ENCODE data around the gene ANKRD10. TPM values are rescaled to one million over a fixed set of nuclear protein-coding genes. Genes with fewer than 3 reads are reported as not detected.

Gene ANKRD10
- total and polyA plus RNA-seq, 2 experiments from 2014 or later, result 250 to 277 TPM

DNA sequence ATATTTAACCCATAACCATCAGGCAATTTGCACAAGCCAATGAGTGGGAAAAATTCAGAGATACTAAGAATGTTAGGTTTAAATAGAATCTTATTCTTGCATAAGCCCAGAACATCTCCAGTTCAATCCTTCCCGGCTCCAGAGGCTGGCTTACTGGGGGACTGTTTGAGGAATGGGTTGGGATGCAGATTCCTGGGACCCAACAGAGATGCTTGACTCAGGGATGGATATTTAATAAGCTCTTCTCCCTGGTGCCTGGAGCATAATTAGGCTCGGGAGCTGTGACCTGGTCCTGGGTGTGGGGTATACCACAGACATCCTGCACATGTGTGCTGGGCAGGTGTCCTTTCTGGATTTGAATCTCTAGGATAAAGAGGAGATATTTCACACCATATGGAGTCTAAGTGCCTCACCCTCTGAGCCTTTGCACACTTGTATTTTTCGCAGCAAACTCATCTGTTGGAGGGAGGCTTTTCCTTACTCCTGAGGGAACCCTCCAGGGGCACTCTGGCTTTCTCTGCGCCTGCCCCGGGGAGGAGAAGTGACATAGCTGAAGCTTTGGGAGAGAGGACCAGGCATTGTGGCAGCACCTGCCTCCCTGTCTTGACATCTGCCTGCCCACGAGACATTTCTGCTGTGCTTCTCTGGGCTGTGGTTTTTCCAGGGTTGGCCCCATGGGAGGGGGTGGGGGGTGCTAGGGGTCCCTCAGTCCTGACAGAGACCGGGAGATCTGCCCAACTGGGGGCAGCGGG, 36.1 kb upstream of the ANKRD10 start (continued):
- TF ChIP-seq REST (IDR thresholded peaks at IDR 0.05; ENCODE audit: unreplicated experiment), result no peak
- TF ChIP-seq CREB1 (CRISPR knock-in tag; IDR thresholded peaks at IDR 0.05; ENCODE audit: low read depth), result no peak
- no peak for TF ChIP-seq ZNF114 (CRISPR knock-in tag; IDR thresholded peaks at IDR 0.05)

GRCh38 chr13:110950356-110950755, 35.5 kb upstream of the ANKRD10 start:
- no peaks in the 10 kb centered on the region for H3K4me1 ChIP-seq (ENCODE audit: insufficient read depth)
- H3F3A ChIP-seq (replicated peaks; ENCODE audit: low read depth), result no peaks in the 10 kb centered on the region
- H3K36me3 ChIP-seq (ENCODE audit: insufficient read depth), result no peaks in the 10 kb centered on the region
- no peak overlapping the region for H3K27ac Mint-ChIP-seq
- ATAC-seq, result no peak
- no peaks in the 10 kb centered on the region for H3K79me2 ChIP-seq (replicated peaks; ENCODE audit: insufficient read depth)
- H3K9me2 ChIP-seq (ENCODE audit: insufficient read depth), result peaks cover 5% of the 10 kb centered on the region; the same call in 1 of the 2 replicates
- H3K4me1 Mint-ChIP-seq, result no peaks in the 10 kb centered on the region; the same call in 2 of the 3 replicates
- no peak for DNase-seq (ENCODE audit: low spot score)
- no peak overlapping the region for H2AFZ ChIP-seq
- no peak overlapping the region for H3K4me3 ChIP-seq
- no peaks in the 10 kb centered on the region for H3K9me3 Mint-ChIP-seq
- no peak overlapping the region for H3K27ac ChIP-seq (ENCODE audit: low read depth)
- no peaks in the 10 kb centered on the region for H3K36me3 Mint-ChIP-seq (ENCODE audit: low read depth)
- H3K4me3 Mint-ChIP-seq, result no peak overlapping the region
- no peak overlapping the region for H3K4me2 ChIP-seq
- no peaks in the 10 kb centered on the region for H4K20me1 ChIP-seq (replicated peaks; ENCODE audit: insufficient read depth)
- H3K27me3 Mint-ChIP-seq (ENCODE audit: insufficient read depth, low read depth, poor library complexity), result no peaks in the 10 kb centered on the region
- H3K27me3 ChIP-seq (ENCODE audit: insufficient read depth), result no peaks in the 10 kb centered on the region
- no peak for TF ChIP-seq CTCF (conservative IDR thresholded peaks at IDR 0.05; ENCODE audit: low read depth in 2 of 2)
- TF ChIP-seq ETS1 (IDR thresholded peaks at IDR 0.05), result no peak
- no peak for TF ChIP-seq ZNF331 (CRISPR knock-in tag; IDR thresholded peaks at IDR 0.05; ENCODE audit: low read depth)
- no peak for TF ChIP-seq NANOG (IDR thresholded peaks at IDR 0.05; ENCODE audit: borderline replicate concordance)
- TF ChIP-seq, protein P1, sequence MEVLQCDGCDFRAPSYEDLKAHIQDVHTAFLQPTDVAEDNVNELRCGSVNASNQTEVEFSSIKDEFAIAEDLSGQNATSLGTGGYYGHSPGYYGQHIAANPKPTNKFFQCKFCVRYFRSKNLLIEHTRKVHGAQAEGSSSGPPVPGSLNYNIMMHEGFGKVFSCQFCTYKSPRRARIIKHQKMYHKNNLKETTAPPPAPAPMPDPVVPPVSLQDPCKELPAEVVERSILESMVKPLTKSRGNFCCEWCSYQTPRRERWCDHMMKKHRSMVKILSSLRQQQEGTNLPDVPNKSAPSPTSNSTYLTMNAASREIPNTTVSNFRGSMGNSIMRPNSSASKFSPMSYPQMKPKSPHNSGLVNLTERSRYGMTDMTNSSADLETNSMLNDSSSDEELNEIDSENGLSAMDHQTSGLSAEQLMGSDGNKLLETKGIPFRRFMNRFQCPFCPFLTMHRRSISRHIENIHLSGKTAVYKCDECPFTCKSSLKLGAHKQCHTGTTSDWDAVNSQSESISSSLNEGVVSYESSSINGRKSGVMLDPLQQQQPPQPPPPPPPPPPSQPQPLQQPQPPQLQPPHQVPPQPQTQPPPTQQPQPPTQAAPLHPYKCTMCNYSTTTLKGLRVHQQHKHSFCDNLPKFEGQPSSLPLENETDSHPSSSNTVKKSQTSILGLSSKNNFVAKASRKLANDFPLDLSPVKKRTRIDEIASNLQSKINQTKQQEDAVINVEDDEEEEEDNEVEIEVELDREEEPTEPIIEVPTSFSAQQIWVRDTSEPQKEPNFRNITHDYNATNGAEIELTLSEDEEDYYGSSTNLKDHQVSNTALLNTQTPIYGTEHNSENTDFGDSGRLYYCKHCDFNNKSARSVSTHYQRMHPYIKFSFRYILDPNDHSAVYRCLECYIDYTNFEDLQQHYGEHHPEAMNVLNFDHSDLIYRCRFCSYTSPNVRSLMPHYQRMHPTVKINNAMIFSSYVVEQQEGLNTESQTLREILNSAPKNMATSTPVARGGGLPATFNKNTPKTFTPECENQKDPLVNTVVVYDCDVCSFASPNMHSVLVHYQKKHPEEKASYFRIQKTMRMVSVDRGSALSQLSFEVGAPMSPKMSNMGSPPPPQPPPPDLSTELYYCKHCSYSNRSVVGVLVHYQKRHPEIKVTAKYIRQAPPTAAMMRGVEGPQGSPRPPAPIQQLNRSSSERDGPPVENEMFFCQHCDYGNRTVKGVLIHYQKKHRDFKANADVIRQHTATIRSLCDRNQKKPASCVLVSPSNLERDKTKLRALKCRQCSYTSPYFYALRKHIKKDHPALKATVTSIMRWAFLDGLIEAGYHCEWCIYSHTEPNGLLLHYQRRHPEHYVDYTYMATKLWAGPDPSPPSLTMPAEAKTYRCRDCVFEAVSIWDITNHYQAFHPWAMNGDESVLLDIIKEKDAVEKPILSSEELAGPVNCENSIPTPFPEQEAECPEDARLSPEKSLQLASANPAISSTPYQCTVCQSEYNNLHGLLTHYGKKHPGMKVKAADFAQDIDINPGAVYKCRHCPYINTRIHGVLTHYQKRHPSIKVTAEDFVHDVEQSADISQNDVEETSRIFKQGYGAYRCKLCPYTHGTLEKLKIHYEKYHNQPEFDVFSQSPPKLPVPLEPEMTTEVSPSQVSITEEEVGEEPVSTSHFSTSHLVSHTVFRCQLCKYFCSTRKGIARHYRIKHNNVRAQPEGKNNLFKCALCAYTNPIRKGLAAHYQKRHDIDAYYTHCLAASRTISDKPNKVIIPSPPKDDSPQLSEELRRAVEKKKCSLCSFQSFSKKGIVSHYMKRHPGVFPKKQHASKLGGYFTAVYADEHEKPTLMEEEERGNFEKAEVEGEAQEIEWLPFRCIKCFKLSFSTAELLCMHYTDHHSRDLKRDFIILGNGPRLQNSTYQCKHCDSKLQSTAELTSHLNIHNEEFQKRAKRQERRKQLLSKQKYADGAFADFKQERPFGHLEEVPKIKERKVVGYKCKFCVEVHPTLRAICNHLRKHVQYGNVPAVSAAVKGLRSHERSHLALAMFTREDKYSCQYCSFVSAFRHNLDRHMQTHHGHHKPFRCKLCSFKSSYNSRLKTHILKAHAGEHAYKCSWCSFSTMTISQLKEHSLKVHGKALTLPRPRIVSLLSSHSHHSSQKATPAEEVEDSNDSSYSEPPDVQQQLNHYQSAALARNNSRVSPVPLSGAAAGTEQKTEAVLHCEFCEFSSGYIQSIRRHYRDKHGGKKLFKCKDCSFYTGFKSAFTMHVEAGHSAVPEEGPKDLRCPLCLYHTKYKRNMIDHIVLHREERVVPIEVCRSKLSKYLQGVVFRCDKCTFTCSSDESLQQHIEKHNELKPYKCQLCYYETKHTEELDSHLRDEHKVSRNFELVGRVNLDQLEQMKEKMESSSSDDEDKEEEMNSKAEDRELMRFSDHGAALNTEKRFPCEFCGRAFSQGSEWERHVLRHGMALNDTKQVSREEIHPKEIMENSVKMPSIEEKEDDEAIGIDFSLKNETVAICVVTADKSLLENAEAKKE (CRISPR knock-in tag; IDR thresholded peaks at IDR 0.05), result no peak
- TF ChIP-seq EZH2phosphoT487 (IDR thresholded peaks at IDR 0.05; ENCODE audit: unreplicated experiment), result no peak
- no peak for TF ChIP-seq ZNF114 (CRISPR knock-in tag; IDR thresholded peaks at IDR 0.05)
